Cardiac muscle cell (in vitro differentiated cells and primary cell): ENCODE results near the gene ALOX12. TPM values are rescaled to one million over a fixed set of nuclear protein-coding genes. Genes with fewer than 3 reads are reported as not detected.

Source experiments
- DNase-seq, 2 donors: peaks; one replicate each; pipeline versions ENCODE4 v3.0.0 to v3.0.0-alpha.2; 2010 to 2017; ENCODE audit warnings: low read depth in 1 of 2, low spot score in 1 of 2
- H3K27ac ChIP-seq: fragments of 200-600 bp; sonication (generic); 2 replicates; pipeline ENCODE4 v1.5.1; 2016
- H3K27me3 ChIP-seq: fragments of 200-600 bp; sonication (generic); 2 replicates; pipeline ENCODE4 v1.6.0; 2016; ENCODE audit warnings: control low read depth
- H3K36me3 ChIP-seq: fragments of 200-600 bp; sonication (generic); 2 replicates; pipeline ENCODE4 v1.5.1; 2016; ENCODE audit warnings: control low read depth
- H3K4me1 ChIP-seq: fragments of 200-600 bp; sonication (generic); 2 replicates; pipeline ENCODE4 v1.8.1; 2017; ENCODE audit warnings: low read depth, mild to moderate bottlenecking, mixed run types
- H3K4me3 ChIP-seq: fragments of 200-600 bp; sonication (generic); 2 replicates; pipeline ENCODE4 v1.5.1; 2016; ENCODE audit warnings: mild to moderate bottlenecking
- H3K9me3 ChIP-seq: fragments of 200-600 bp; sonication (generic); 2 replicates; pipeline ENCODE4 v1.5.1; 2017; ENCODE audit warnings: low read depth, mild to moderate bottlenecking, control low read depth
- polyA plus RNA-seq: library from polyadenylated mRNA; unstranded; fragments of >200 nt; fragmentation: Nextera tagmentation; extraction: Ambion mirVana; gene quantifications from 2 replicates; pipeline ENCODE4 v1.2.1, GENCODE V29; 2016
- total RNA-seq: library from RNA; depleted of rRNA; stranded (reverse); fragments of >200 nt; gene quantifications from 2 replicates; pipeline ENCODE4 v1.2.3, GENCODE V29; 2016
- TF ChIP-seq, protein P1 (sequence below): IDR thresholded peaks from 2 replicates; pipeline ENCODE4 v1.5.1; 2012; ENCODE audit warnings: low read depth, mild to moderate bottlenecking, low read length

ALOX12 gene
- total and polyA plus RNA-seq, 2 experiments from 2014 or later, result 1.7 to 2.5 TPM

DNA sequence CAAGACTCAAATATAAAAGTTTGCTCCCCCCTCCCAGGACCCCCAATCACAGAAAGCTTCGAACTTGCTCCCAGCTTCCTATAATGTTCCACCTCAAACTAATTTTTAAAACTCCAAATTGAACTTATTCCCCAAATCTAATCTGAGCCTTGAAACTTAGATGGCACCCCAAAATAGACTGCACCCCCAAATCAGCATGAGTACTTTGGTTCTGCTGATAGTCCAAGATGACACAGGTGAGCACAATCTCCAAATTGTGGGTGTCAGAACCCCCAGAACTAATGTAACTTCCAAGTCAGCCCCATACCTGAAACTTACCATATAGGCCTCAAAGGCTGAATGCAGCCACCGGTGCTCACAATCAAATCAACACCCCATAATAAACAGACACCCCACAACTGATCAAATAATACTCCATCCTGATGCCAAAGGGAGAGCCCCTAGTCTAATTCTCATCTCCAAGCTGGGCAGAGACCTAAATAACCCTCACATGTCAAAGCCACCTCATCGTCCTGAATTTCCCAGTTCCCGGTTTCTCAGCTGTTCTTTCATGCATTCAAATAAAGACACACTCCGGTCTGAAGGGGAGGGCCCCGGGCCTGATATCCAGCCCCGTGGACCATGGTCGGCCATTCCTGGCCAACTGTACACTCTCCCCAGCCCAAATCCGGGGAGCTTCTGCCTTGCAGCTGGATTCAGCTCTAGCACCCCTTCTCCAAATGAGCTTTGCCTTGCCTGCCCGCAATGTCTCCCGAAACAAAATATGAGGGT is 25.2 kb downstream of the ALOX12 start:
- no peak for DNase-seq
- Histone ChIP-seq H3K4me1 (no peaks in the 10 kb centered on the region), H3K9me3 (no peaks in the 10 kb centered on the region), H3K27ac (no peak overlapping the region), H3K4me3 (no peak overlapping the region), H3K36me3 (no peaks in the 10 kb centered on the region), H3K27me3 (peaks cover 22% of the 10 kb centered on the region)
- TF ChIP-seq, protein P1, sequence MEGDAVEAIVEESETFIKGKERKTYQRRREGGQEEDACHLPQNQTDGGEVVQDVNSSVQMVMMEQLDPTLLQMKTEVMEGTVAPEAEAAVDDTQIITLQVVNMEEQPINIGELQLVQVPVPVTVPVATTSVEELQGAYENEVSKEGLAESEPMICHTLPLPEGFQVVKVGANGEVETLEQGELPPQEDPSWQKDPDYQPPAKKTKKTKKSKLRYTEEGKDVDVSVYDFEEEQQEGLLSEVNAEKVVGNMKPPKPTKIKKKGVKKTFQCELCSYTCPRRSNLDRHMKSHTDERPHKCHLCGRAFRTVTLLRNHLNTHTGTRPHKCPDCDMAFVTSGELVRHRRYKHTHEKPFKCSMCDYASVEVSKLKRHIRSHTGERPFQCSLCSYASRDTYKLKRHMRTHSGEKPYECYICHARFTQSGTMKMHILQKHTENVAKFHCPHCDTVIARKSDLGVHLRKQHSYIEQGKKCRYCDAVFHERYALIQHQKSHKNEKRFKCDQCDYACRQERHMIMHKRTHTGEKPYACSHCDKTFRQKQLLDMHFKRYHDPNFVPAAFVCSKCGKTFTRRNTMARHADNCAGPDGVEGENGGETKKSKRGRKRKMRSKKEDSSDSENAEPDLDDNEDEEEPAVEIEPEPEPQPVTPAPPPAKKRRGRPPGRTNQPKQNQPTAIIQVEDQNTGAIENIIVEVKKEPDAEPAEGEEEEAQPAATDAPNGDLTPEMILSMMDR, result no peak

DNA sequence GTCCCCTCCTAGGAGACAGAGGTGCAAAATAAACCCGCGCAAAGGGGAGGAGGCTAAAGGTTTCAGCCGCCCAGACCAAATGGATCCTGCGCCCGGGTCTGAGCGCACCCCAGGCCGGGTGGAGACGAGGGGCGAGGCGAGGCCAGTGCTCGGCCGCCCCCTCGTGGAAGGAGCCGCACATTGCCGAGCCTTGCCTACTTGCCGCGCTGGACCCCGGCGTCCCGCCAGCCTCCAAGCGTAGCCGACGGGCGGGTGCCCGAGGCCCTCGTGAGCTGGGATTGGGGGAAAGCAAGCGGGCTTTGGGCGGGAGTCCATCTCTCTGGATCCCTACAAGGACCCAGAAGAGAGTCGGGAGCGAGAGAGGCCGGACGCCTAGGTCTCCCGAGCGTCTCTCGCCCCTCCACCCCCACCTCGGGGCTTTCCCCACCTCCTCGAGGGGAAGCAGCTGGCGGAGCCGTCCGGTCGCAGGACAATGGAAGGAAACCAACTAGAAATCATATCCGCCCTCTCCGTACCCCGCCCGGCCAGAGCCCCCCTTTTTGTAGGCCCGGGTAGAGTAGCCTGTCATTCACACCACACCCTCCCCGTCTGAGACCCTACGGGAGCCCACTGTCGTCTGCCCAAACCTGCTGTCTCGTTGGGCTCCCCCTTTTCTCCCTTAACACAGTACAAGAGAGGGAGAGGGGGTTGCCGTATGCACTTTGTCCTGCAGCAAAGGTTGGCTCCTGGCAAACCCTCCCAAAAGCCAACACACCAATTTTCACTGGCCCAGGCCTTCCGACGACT is 26.3 kb downstream of the ALOX12 start:
- peaks cover 22% of the 10 kb centered on the region for H3K27me3 ChIP-seq
- H3K9me3 ChIP-seq, result no peaks in the 10 kb centered on the region
- H3K27ac ChIP-seq, result no peak overlapping the region
- peak; percentile 79 to 87 for DNase-seq
- H3K4me1 ChIP-seq, result no peaks in the 10 kb centered on the region
- TF ChIP-seq, protein P1, result peak; percentile 93
- no peaks in the 10 kb centered on the region for H3K36me3 ChIP-seq
- no peak overlapping the region for H3K4me3 ChIP-seq

DNA sequence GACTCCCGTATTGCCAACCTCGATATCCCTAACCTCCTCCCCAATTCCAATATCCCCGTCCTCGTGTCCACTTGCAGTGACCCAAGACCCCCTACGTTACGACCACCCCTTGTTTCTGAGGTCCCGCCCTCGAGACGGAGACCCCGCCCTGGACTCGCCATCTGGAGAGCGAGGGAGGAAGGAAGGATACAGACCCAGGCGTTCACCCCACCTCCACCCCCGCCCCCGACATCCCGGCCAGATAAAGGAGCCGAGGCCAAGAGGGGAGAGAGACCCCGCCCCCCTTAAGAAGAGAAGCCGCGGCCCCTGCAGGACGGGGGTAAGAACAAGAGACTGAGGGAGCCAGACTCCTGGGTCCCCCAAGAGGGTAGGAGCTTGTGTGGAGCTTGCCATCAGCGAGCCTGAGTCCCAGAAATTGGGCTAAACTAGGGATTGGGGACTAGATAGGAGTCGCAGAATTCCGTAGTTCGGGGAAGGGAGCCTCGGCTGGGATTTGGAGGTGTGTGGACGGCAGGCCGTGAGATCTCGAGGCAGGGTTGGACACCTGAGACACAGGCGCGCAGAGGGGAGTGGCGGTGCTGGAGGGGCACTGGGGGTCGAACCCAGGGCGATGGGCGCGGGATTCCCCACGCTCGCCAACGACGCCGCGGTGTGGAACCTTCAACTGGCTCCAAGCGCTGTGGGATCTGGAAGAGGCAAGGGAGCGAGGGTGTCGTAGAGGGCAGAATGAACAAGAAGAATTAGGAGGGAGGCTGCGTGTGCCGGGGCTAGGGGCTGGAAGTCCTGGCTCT is 27.1 kb downstream of the ALOX12 start, which contains the start of gene BCL6B:
Gene BCL6B, plus strand, starts transcription at position 270 of the 791 bp plus-strand sequence. CDS start 622 bp downstream, outside the sequence.
- Histone ChIP-seq H3K27me3 (peaks cover 22% of the 10 kb centered on the region), H3K36me3 (no peaks in the 10 kb centered on the region), H3K4me1 (no peaks in the 10 kb centered on the region), H3K4me3 (no peak within 1 kb of the TSS), H3K27ac (no peak within 1 kb of the TSS), H3K9me3 (no peaks in the 10 kb centered on the region)
- TF ChIP-seq, protein P1, result no peak
- DNase-seq, result no peak

DNA sequence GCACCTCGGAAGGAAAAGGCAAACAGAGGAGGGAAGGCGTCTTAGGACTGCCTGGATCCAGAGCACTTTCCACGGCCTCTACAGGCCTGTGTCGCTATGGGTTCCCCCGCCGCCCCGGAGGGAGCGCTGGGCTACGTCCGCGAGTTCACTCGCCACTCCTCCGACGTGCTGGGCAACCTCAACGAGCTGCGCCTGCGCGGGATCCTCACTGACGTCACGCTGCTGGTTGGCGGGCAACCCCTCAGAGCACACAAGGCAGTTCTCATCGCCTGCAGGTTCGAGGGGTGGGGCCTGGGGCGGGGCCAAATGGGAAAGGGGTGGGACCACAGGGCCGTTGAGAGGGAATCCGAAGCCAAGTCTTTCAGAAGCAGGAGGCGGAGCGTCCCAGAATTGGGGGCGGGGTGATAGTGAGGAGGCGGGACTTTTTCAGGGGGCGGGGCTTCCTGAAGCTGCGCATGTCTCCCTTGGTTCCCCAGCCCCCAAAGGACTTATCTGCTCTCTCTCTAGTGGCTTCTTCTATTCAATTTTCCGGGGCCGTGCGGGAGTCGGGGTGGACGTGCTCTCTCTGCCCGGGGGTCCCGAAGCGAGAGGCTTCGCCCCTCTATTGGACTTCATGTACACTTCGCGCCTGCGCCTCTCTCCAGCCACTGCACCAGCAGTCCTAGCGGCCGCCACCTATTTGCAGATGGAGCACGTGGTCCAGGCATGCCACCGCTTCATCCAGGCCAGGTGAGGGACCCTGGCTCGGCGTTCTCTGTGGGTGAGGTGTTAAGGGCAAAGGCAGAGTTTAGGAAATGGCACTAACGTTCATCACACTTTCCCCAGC is 27.9 kb downstream of the ALOX12 start:
- Histone ChIP-seq H3K27me3 (peaks cover 22% of the 10 kb centered on the region), H3K36me3 (no peaks in the 10 kb centered on the region), H3K27ac (no peak overlapping the region), H3K9me3 (no peaks in the 10 kb centered on the region), H3K4me3 (no peak overlapping the region), H3K4me1 (no peaks in the 10 kb centered on the region)
- peak; percentile 61 to 93 for DNase-seq
- TF ChIP-seq, protein P1, result no peak
